Measurements from ENCODE around the gene ANAPC10.
A peak's percentile ranks its signal among the peaks of the same experiment; 100 is the strongest.

ANAPC10 gene

DNA sequence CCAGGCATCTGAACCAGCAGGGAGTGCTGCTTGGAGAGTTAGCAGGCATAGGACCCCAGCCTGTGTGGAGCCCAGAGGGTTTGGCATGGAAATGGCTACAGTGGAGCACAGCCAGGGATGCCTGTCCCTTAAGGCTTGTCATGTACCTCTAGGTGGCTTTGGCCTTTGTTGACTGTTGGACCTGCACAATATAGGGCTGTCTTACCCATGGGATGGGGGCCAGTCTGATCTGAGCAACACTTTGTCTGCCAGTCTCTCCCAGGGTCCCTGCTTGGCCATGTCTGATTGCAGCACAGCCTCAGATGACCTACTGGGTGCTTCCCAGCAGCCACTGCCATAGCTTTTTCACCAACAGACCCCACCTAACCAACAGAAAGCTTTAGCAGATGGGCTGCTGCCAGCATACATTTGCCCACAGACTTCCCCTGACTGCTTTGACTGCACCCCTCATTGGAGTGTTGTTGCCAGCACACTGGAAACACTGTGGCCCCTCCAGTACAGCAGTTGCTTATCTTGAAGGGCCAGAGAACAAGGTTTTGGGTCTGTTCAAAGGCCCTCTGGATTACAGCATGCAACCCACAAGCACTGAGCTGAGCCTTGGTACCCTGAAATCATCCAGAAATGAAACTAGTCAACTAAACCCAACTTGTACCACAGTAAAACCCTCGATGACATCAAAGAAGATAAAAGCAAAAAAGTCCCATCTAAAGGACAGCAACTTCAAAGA, 22.1 kb downstream of the ANAPC10 start:
- no peak overlapping the region for H3K4me3 ChIP-seq (ENCODE audit: low read length)
- no peak for DNase-seq (ENCODE audit: low read depth)
- TF ChIP-seq, protein P1, sequence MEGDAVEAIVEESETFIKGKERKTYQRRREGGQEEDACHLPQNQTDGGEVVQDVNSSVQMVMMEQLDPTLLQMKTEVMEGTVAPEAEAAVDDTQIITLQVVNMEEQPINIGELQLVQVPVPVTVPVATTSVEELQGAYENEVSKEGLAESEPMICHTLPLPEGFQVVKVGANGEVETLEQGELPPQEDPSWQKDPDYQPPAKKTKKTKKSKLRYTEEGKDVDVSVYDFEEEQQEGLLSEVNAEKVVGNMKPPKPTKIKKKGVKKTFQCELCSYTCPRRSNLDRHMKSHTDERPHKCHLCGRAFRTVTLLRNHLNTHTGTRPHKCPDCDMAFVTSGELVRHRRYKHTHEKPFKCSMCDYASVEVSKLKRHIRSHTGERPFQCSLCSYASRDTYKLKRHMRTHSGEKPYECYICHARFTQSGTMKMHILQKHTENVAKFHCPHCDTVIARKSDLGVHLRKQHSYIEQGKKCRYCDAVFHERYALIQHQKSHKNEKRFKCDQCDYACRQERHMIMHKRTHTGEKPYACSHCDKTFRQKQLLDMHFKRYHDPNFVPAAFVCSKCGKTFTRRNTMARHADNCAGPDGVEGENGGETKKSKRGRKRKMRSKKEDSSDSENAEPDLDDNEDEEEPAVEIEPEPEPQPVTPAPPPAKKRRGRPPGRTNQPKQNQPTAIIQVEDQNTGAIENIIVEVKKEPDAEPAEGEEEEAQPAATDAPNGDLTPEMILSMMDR (conservative IDR thresholded peaks at IDR 0.05; ENCODE audit: low read depth, low read length), result no peak

DNA sequence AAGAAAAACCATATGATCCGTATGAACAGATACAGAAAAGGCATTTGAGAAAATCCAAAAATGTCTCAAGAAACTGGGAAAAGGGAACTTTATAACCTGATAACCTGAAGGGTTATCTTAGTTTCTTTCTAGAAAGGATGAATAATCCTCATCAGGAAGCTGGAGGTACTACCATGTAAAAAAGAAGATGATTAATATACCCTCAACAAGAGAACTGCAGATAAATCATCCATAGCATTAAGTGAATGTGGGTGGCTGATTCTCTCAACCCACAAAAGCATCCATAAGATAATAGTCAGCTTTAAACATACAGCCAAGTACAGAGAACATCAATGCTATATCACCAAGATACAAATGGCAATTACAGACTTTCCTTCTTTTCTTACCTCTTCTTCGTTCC, 26.4 kb downstream of the ANAPC10 start:
- H3K4me3 ChIP-seq (ENCODE audit: low read length), result no peak overlapping the region
- TF ChIP-seq, protein P1 (conservative IDR thresholded peaks at IDR 0.05; ENCODE audit: low read depth, low read length), result no peak
- no peak for DNase-seq (ENCODE audit: low read depth)

DNA sequence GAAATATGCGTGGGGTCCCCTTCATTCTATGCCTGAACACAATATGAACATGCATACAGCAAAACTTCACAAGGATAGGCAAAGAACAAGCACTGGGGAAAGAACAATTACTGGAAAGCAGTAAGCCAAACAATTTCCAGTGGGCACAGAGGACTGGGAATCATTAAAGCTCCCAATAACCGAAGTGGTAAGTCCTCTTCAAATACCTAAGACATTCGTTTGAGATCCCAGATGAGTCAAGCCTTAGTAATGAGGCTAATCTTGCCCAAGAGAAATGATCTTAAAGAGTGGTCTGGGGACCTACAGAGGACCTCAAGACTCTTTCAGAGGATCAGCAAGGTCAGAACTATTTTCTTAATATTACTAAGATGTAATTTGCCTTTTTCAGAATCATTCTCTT, 28.6 kb downstream of the ANAPC10 start:
- peak; percentile 10 for DNase-seq (ENCODE audit: low read depth)
- no peak overlapping the region for H3K4me3 ChIP-seq (ENCODE audit: low read length)
- TF ChIP-seq, protein P1 (conservative IDR thresholded peaks at IDR 0.05; ENCODE audit: low read depth, low read length), result no peak

DNA sequence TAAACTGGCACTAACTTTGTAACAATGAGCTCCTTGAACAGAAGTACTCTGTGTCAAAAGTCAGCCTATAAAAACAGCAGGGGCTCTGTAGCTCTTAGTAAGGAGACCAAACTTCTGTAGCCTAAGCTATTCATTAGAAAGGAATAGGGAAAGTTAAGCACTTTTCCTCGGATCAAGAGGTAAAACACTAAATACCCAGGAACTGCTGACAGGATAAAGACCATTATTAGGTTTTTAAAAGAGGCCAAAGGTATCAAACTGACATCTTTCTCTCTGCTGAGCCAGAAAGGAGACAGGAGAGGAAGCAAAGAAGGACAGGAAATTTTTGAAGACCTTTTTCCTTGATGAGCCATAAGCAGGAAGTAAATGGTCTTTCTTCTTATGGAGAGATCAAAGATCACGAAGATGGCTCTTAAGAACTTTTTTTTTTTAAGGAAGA, 31.9 kb downstream of the ANAPC10 start:
- H3K4me3 ChIP-seq (ENCODE audit: low read length), result no peak overlapping the region
- DNase-seq (ENCODE audit: low read depth), result no peak
- TF ChIP-seq, protein P1 (conservative IDR thresholded peaks at IDR 0.05; ENCODE audit: low read depth, low read length), result no peak

DNA sequence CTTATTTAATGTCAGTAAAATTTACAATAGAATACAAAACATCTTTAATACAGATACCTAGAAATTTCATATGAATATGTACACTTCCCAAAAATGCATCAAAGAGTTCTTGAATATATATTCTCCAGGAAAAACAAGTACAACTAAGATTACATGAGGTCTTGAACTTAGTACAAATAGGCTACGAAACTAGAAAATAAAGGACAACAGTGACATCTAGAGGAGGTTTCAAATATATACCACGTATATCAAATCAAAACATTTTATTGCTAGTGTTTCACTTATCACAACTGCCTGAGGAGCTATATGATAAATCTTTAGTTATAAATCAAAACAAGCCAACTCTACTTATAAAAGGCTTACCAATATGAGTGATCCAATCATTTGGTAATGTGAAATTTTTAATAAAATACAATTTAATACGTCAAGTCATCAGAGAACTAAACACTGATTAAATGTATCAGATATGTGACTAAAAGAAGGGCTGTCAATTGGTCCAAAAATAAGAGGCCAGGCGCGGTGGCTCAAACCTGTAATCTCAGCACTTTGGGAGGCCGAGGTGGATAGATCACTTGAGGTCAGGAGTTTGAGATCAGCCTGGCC, 36.6 kb downstream of the ANAPC10 start:
- TF ChIP-seq, protein P1 (conservative IDR thresholded peaks at IDR 0.05; ENCODE audit: low read depth, low read length), result no peak
- H3K4me3 ChIP-seq (ENCODE audit: low read length), result no peak overlapping the region
- DNase-seq (ENCODE audit: low read depth), result peak; percentile 16

DNA sequence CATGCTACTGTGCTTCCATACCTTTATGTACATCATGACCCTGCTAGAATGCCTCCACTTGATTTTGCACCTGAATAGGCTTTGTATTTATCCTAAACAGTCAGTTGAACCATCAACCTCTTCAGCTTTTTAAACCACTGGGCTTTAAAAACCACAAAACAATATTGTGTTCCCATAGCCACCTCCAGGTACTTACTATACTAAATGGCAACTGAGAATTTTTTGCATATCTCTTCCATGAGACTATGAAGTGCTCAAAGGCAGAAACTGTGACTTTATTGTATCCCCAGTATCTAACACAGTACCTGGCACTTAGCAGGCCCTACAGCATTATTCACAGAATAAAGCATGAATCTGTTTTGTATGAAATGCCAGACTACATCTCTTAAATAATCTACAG, 39.7 kb downstream of the ANAPC10 start:
- DNase-seq (ENCODE audit: low read depth), result no peak
- TF ChIP-seq, protein P1 (conservative IDR thresholded peaks at IDR 0.05; ENCODE audit: low read depth, low read length), result no peak
- H3K4me3 ChIP-seq (ENCODE audit: low read length), result no peak overlapping the region
